Endothelial cell of umbilical vein (primary cell): ENCODE data around the gene UBXN1. TPM values are rescaled to one million over a fixed set of nuclear protein-coding genes. Genes with fewer than 3 reads are reported as not detected.

Experiments
- BruUV-seq: library from RNA; stranded (reverse); fragments of 400-500 nt; replicated peaks from 2 replicates; lab custom pipeline; 2021; lab: Mats Ljungman, UMichigan
- CTCF ChIA-PET: fragments of 300-600, 350-600 bp; sonication (Branson Sonifier 250); formaldehyde crosslinking; loops from one replicate; lab custom pipeline; 2021; ENCODE audit warnings: antibody characterized with exemption, inconsistent platforms; lab: Charles Lee
- POLR2A ChIA-PET: fragments of 300-600, 350-600 bp; sonication (Branson Sonifier 250); formaldehyde crosslinking; loops from one replicate; lab custom pipeline; 2021; ENCODE audit warnings: antibody characterized with exemption, inconsistent platforms; lab: Charles Lee
- DNase-seq: peaks from one replicate; pipeline ENCODE4 v3.0.0-alpha.2; 2011; ENCODE audit warnings: low read depth, low spot score
- FAIRE-seq: peaks from 2 replicates; lab custom pipeline; 2011; peaks lifted over from hg19 to GRCh38; lab: Jason Lieb, UNC
- H2AFZ ChIP-seq: 2 replicates; pipeline ENCODE4 v1.6.0; 2012; ENCODE audit warnings: low read depth, low read length, control low read depth, inconsistent platforms
- H3K27ac ChIP-seq: 2 replicates; pipeline ENCODE4 v1.5.1; 2011; ENCODE audit warnings: low read depth, mild to moderate bottlenecking, control low read depth, low read length, moderate library complexity; ENCODE audit not compliant: insufficient read depth
- H3K27me3 ChIP-seq, 2 experiments: 2 replicates each; pipeline versions ENCODE4 v1.6.0 to v1.6.1; 2011; ENCODE audit warnings: low read length in 2 of 2, mixed read lengths in 1 of 2; ENCODE audit not compliant: control insufficient read depth in 2 of 2, insufficient read depth in 2 of 2
- H3K36me3 ChIP-seq, 2 experiments: 2 replicates in 1 of 2; 3 replicates in 1 of 2; pipeline ENCODE4 v1.5.1; 2011; ENCODE audit warnings: low read length in 2 of 2, mild to moderate bottlenecking in 1 of 2, moderate library complexity in 1 of 2; ENCODE audit not compliant: control insufficient read depth in 2 of 2, insufficient read depth in 2 of 2; ENCODE audit errors: extremely low read depth in 1 of 2
- H3K4me1 ChIP-seq: 3 replicates; pipeline ENCODE4 v1.5.1; 2011; ENCODE audit warnings: mild to moderate bottlenecking, low read length; ENCODE audit not compliant: control insufficient read depth, insufficient read depth; ENCODE audit errors: extremely low read depth
- H3K4me2 ChIP-seq: 2 replicates; pipeline ENCODE4 v1.6.1; 2011; ENCODE audit warnings: low read length, control low read depth, mixed read lengths; ENCODE audit not compliant: insufficient read depth
- H3K4me3 ChIP-seq, 3 experiments: fragments of 200-600 bp in 1 of 3; sonication (generic), shearing (Covaris generic) in 1 of 3; replicated peaks in 1 of 3; 2 replicates each; pipeline ENCODE4 v1.5.1; 2011 to 2016; ENCODE audit warnings: control low read depth in 3 of 3, low read length in 3 of 3, mild to moderate bottlenecking in 2 of 3, inconsistent platforms in 1 of 3, low read depth in 1 of 3, moderate library complexity in 1 of 3; ENCODE audit not compliant: insufficient read depth in 1 of 3
- H3K79me2 ChIP-seq: 2 replicates; pipeline ENCODE4 v1.6.0; 2012; ENCODE audit warnings: low read length, inconsistent platforms; ENCODE audit not compliant: control insufficient read depth, insufficient read depth
- H3K9ac ChIP-seq: replicated peaks from 2 replicates; pipeline ENCODE3; 2011; ENCODE audit warnings: low read length, control low read depth; ENCODE audit not compliant: insufficient read depth; ENCODE audit errors: extremely low read depth
- H3K9me1 ChIP-seq: replicated peaks from 3 replicates; pipeline ENCODE4 v1.6.0; 2011; ENCODE audit warnings: mild to moderate bottlenecking, low read length; ENCODE audit not compliant: control insufficient read depth, insufficient read depth; ENCODE audit errors: extremely low read depth
- H3K9me3 ChIP-seq: replicated peaks from 2 replicates; pipeline ENCODE4 v1.5.1; 2012; ENCODE audit warnings: low read length, inconsistent platforms; ENCODE audit not compliant: control insufficient read depth, insufficient read depth
- H4K20me1 ChIP-seq: replicated peaks from 2 replicates; pipeline ENCODE3; 2011; ENCODE audit warnings: mild to moderate bottlenecking, low read length; ENCODE audit not compliant: control insufficient read depth, insufficient read depth; ENCODE audit errors: extremely low read depth
- CTCF ChIP-seq, 2 donors: IDR thresholded peaks; 1 replicate in 1 of 2; 2 replicates in 1 of 2; pipeline ENCODE4 v1.5.1; 2011; ENCODE audit warnings: low read length in 2 of 2, mild to moderate bottlenecking in 2 of 2, moderate library complexity in 2 of 2, control low read depth in 1 of 2, inconsistent platforms in 1 of 2, low read depth in 1 of 2; ENCODE audit not compliant: insufficient read depth in 1 of 2; ENCODE audit errors: extremely low read depth in 1 of 2
- EZH2 ChIP-seq: IDR thresholded peaks from 2 replicates; pipeline ENCODE4 v1.6.1; 2012; ENCODE audit warnings: borderline replicate concordance, low read depth, mild to moderate bottlenecking, moderate library complexity, low read length, inconsistent platforms; ENCODE audit not compliant: severe bottlenecking
- FOS ChIP-seq: IDR thresholded peaks from 2 replicates; pipeline ENCODE4 v1.6.1; 2011; ENCODE audit warnings: mild to moderate bottlenecking, low read length, moderate library complexity, borderline replicate concordance; ENCODE audit not compliant: insufficient read depth
- GATA2 ChIP-seq: IDR thresholded peaks from 2 replicates; pipeline ENCODE4 v1.7.0; 2011; ENCODE audit warnings: low read depth, mild to moderate bottlenecking, moderate library complexity, mixed read lengths, low read length; ENCODE audit not compliant: insufficient read length, insufficient read depth
- JUN ChIP-seq: IDR thresholded peaks from 2 replicates; pipeline ENCODE4 v1.6.1; 2011; ENCODE audit warnings: borderline replicate concordance, low read depth; ENCODE audit not compliant: insufficient read length, insufficient read depth
- MAX ChIP-seq: IDR thresholded peaks from 2 replicates; pipeline ENCODE4 v1.6.1; 2011; ENCODE audit not compliant: insufficient read depth, insufficient read length
- MYC ChIP-seq: IDR thresholded peaks from one replicate; pipeline ENCODE4 v1.6.1; 2011; ENCODE audit warnings: mild to moderate bottlenecking, low read depth, low read length
- POLR2A ChIP-seq: IDR thresholded peaks from 2 replicates; pipeline ENCODE4 v1.6.1; 2012; ENCODE audit warnings: low read depth, mild to moderate bottlenecking, control low read depth, low read length
- POLR2AphosphoS5 ChIP-seq: IDR thresholded peaks from 2 replicates; pipeline ENCODE4 v1.6.1; 2012; ENCODE audit warnings: low read depth, mild to moderate bottlenecking, control low read depth, low read length, moderate library complexity; ENCODE audit not compliant: insufficient read depth
- dilution Hi-C: fragments of 300-500 bp; cut with MboI; formaldehyde crosslinking; loops from one replicate; pipeline ENCODE4 v1.15.0; 2019; ENCODE audit warnings: low sequenced_read_pairs; ENCODE audit not compliant: extremely low pct_ligation_motif_present
- intact Hi-C: fragments of 100-400 bp; cut with micrococcal nuclease; formaldehyde crosslinking; loops from one replicate; pipeline ENCODE4 v1.10.0; 2022
- polyA plus RNA-seq, 4 experiments: library from polyadenylated mRNA; depleted of rRNA in 3 of 4; stranded (reverse) in 3 of 4; unstranded in 1 of 4; fragments of >200 nt; gene quantifications; 2 replicates each; pipeline versions ENCODE4 v1.2.1 to v1.2.3, GENCODE V29; 2011 to 2012; ENCODE audit warnings: missing spikeins in 1 of 4
- total RNA-seq: library from RNA; stranded (reverse); gene quantifications from 2 replicates; pipeline ENCODE4 v1.2.3, GENCODE V29; 2021

The UBXN1 gene
- total and polyA plus RNA-seq, 2 donors (not counting 3 experiments of a cell fraction or from before 2014, with no cell fraction given), result 113 to 114 TPM

GRCh38 chr11:62632492-62632891 is 46.4 kb downstream of the UBXN1 start:
- FAIRE-seq, result no peak
- Histone ChIP-seq H4K20me1 (no peaks in the 10 kb centered on the region), H3K4me3 (no peak overlapping the region), H2AFZ (no peak overlapping the region), H3K9me3 (no peaks in the 10 kb centered on the region), H3K79me2 (no peaks in the 10 kb centered on the region), H3K9ac (no peak overlapping the region), H3K4me2 (no peak overlapping the region), H3K4me1 (no peaks in the 10 kb centered on the region), H3K9me1 (no peaks in the 10 kb centered on the region), H3K36me3 (peaks cover 40 to 59% of the 10 kb centered on the region in 2 experiments), H3K27ac (no peak overlapping the region), H3K27me3 (no peaks in the 10 kb centered on the region)
- dilution Hi-C loops, result no loop called here
- TSS peak; percentile 1 for BruUV-seq
- ChIA-PET CTCF (no interaction called here), POLR2A (no interaction called here)
- no peak for DNase-seq
- no peak for TF ChIP-seq EZH2
- no peak for TF ChIP-seq MYC
- TF ChIP-seq GATA2, result no peak
- no peak for TF ChIP-seq CTCF (IDR thresholded peaks at IDR 0.05; ENCODE audit: extremely low read depth in 1 of 2, insufficient read depth in 1 of 2, low read depth in 1 of 2, low read length in 2 of 2)
- TF ChIP-seq FOS, result no peak
- no peak for TF ChIP-seq POLR2A
- no peak for TF ChIP-seq POLR2AphosphoS5
- no peak for TF ChIP-seq MAX
- TF ChIP-seq JUN, result no peak
- intact Hi-C loops, result no loop called here
